H1 (cell line): Measurements from ENCODE around the gene SH3GL1. TPM values are rescaled to one million over a fixed set of nuclear protein-coding genes. Genes with fewer than 3 reads are reported as not detected.

ENCODE experiments used
- CTCF ChIA-PET: fragments of 300-600 bp; sonication (Branson Sonifier 250); formaldehyde crosslinking; loops from one replicate; lab custom pipeline; 2021; ENCODE audit not compliant: partially characterized antibody; lab: Charles Lee
- POLR2A ChIA-PET: fragments of 300-600 bp; sonication (Branson Sonifier 250); formaldehyde crosslinking; loops from one replicate; lab custom pipeline; 2021; ENCODE audit warnings: inconsistent platforms; ENCODE audit not compliant: partially characterized antibody; lab: Charles Lee
- DNase-seq, 2 experiments: peaks; one replicate each; pipeline versions ENCODE4 v3.0.0 to v3.0.0-alpha.2; 2010 to 2022; ENCODE audit warnings: low spot score in 2 of 2, low read depth in 1 of 2, mixed read lengths in 1 of 2
- FAIRE-seq: peaks from 2 replicates; lab custom pipeline; 2011; peaks lifted over from hg19 to GRCh38; lab: Jason Lieb, UNC
- H2AFZ ChIP-seq: 2 replicates; pipeline ENCODE4 v1.8.1; 2012; ENCODE audit warnings: low read length, inconsistent platforms
- H2AK5ac ChIP-seq: 2 replicates; pipeline ENCODE4 v1.6.1; 2013; ENCODE audit warnings: low read depth, low read length
- H2BK120ac ChIP-seq: replicated peaks from 2 replicates; pipeline ENCODE3; 2013; ENCODE audit warnings: low read depth, low read length, inconsistent platforms
- H2BK12ac ChIP-seq: 2 replicates; pipeline ENCODE4 v1.6.1; 2013; ENCODE audit warnings: low read depth, low read length
- H2BK15ac ChIP-seq: 2 replicates; pipeline ENCODE4 v1.6.1; 2013; ENCODE audit warnings: low read length
- H2BK20ac ChIP-seq: 2 replicates; pipeline ENCODE4 v1.6.1; 2013; ENCODE audit warnings: low read length
- H2BK5ac ChIP-seq: 2 replicates; pipeline ENCODE4 v1.6.1; 2013; ENCODE audit warnings: low read depth, low read length
- H3K14ac ChIP-seq: 2 replicates; pipeline ENCODE4 v1.6.1; 2013; ENCODE audit warnings: inconsistent platforms; ENCODE audit not compliant: insufficient read length
- H3K18ac ChIP-seq: 2 replicates; pipeline ENCODE4 v1.6.1; 2013; ENCODE audit warnings: low read length; ENCODE audit errors: extremely low read depth
- H3K23ac ChIP-seq: 2 replicates; pipeline ENCODE4 v1.6.1; 2013; ENCODE audit warnings: inconsistent platforms; ENCODE audit not compliant: insufficient read length
- H3K23me2 ChIP-seq: 2 replicates; pipeline ENCODE4 v1.6.1; 2013; ENCODE audit warnings: low read depth, low read length
- H3K27ac ChIP-seq: 2 replicates; pipeline ENCODE4 v1.6.1; 2011; ENCODE audit warnings: low read depth, low read length, inconsistent platforms
- H3K27me3 ChIP-seq, 4 experiments: replicated peaks in 1 of 4; 1 replicate in 1 of 4; 2 replicates in 3 of 4; pipeline versions ENCODE4 v1.6.1 to v1.8.1; 2011 to 2013; ENCODE audit warnings: low read length in 3 of 4, mild to moderate bottlenecking in 3 of 4, inconsistent platforms in 2 of 4, mixed read lengths in 2 of 4, moderate library complexity in 1 of 4; ENCODE audit not compliant: control insufficient read depth in 3 of 4, insufficient read depth in 3 of 4; ENCODE audit errors: extremely low read depth in 1 of 4
- H3K36me3 ChIP-seq, 4 experiments: 2 replicates each; pipeline versions ENCODE4 v1.6.1 to v1.8.1; 2011 to 2013; ENCODE audit warnings: mild to moderate bottlenecking in 4 of 4, low read length in 3 of 4, moderate library complexity in 2 of 4, control low read depth in 1 of 4, inconsistent platforms in 1 of 4; ENCODE audit not compliant: insufficient read depth in 4 of 4, control insufficient read depth in 2 of 4
- H3K4ac ChIP-seq: replicated peaks from 2 replicates; pipeline ENCODE3; 2013; ENCODE audit warnings: low read length, low read depth, mixed read lengths, inconsistent platforms; ENCODE audit not compliant: insufficient read length
- H3K4me1 ChIP-seq, 4 experiments: replicated peaks in 1 of 4; 1 replicate in 1 of 4; 2 replicates in 3 of 4; pipeline versions ENCODE4 v1.6.1 to v1.8.1; 2011 to 2013; ENCODE audit warnings: low read length in 3 of 4, inconsistent platforms in 2 of 4, mixed read lengths in 1 of 4; ENCODE audit not compliant: insufficient read depth in 4 of 4, control insufficient read depth in 3 of 4
- H3K4me2 ChIP-seq, 2 experiments: 2 replicates each; pipeline versions ENCODE4 v1.6.1 to v1.8.1; 2011 to 2013; ENCODE audit warnings: low read depth in 2 of 2, low read length in 2 of 2, control low read depth in 1 of 2, inconsistent platforms in 1 of 2, mild to moderate bottlenecking in 1 of 2; ENCODE audit not compliant: insufficient read depth in 1 of 2
- H3K4me3 ChIP-seq, 4 experiments: fragments of 200-600, 300-600 bp in 1 of 4; sonication (generic), shearing (Covaris generic), sonication (Bioruptor Twin) in 1 of 4; 2 replicates each; pipeline versions ENCODE4 v1.5.1 to v1.8.1; 2011 to 2016; ENCODE audit warnings: low read length in 4 of 4, low read depth in 3 of 4, control low read depth in 2 of 4, inconsistent platforms in 2 of 4, mild to moderate bottlenecking in 2 of 4, mixed read lengths in 1 of 4, moderate library complexity in 1 of 4; ENCODE audit not compliant: insufficient read depth in 2 of 4; ENCODE audit errors: extremely low read depth in 1 of 4
- H3K56ac ChIP-seq: replicated peaks from 2 replicates; pipeline ENCODE3; 2013; ENCODE audit warnings: low read depth, mild to moderate bottlenecking, mixed read lengths, low read length, inconsistent platforms; ENCODE audit not compliant: insufficient read length
- H3K79me1 ChIP-seq: 2 replicates; pipeline ENCODE4 v1.6.1; 2013; ENCODE audit warnings: low read depth, low read length, control low read depth
- H3K79me2 ChIP-seq, 2 experiments: 2 replicates each; pipeline versions ENCODE4 v1.6.1 to v1.8.1; 2012 to 2013; ENCODE audit warnings: low read length in 2 of 2, mild to moderate bottlenecking in 2 of 2, inconsistent platforms in 1 of 2; ENCODE audit not compliant: insufficient read depth in 2 of 2, control insufficient read depth in 1 of 2
- H3K9ac ChIP-seq, 4 experiments: replicated peaks in 1 of 4; 1 replicate in 1 of 4; 2 replicates in 3 of 4; pipeline versions ENCODE4 v1.6.1 to v1.8.1; 2011 to 2013; ENCODE audit warnings: low read depth in 3 of 4, low read length in 3 of 4, control low read depth in 2 of 4, mild to moderate bottlenecking in 2 of 4, moderate library complexity in 2 of 4, inconsistent platforms in 1 of 4; ENCODE audit errors: extremely low read depth in 1 of 4
- H3K9me3 ChIP-seq, 2 experiments: 2 replicates each; pipeline versions ENCODE4 v1.6.1 to v1.8.1; 2012 to 2013; ENCODE audit warnings: mild to moderate bottlenecking in 2 of 2, moderate library complexity in 2 of 2, control low read depth in 1 of 2, inconsistent platforms in 1 of 2, low read depth in 1 of 2, low read length in 1 of 2, mixed read lengths in 1 of 2; ENCODE audit not compliant: insufficient read depth in 2 of 2
- H4K20me1 ChIP-seq, 2 experiments: replicated peaks in 1 of 2; 2 replicates each; pipeline versions ENCODE3 to v1.8.1; 2011 to 2013; ENCODE audit warnings: inconsistent platforms in 2 of 2, low read length in 2 of 2, mild to moderate bottlenecking in 1 of 2; ENCODE audit not compliant: insufficient read depth in 2 of 2, control insufficient read depth in 1 of 2
- H4K5ac ChIP-seq: 2 replicates; pipeline ENCODE4 v1.6.1; 2013; ENCODE audit warnings: low read length, low read depth, mixed read lengths, inconsistent platforms; ENCODE audit not compliant: insufficient read length
- H4K8ac ChIP-seq: 2 replicates; pipeline ENCODE4 v1.8.0; 2013; ENCODE audit warnings: mild to moderate bottlenecking, moderate library complexity, low read length, inconsistent platforms; ENCODE audit not compliant: insufficient read depth; ENCODE audit errors: extremely low read depth
- H4K91ac ChIP-seq: replicated peaks from 2 replicates; pipeline ENCODE3; 2013; ENCODE audit warnings: low read length, mixed read lengths, inconsistent platforms; ENCODE audit not compliant: insufficient read length
- BACH1 ChIP-seq: IDR thresholded peaks from 2 replicates; pipeline ENCODE4 v1.6.1; 2012; ENCODE audit warnings: low read length, improper control_type of control experiment
- EZH2 ChIP-seq: fragments of 200-600 bp; sonication (generic); IDR thresholded peaks from 2 replicates; pipeline ENCODE4 v1.7.1; 2012; ENCODE audit warnings: low read depth, mild to moderate bottlenecking, moderate library complexity, low read length, inconsistent platforms; ENCODE audit not compliant: severe bottlenecking
- JUND ChIP-seq: IDR thresholded peaks from 2 replicates; pipeline ENCODE4 v1.6.1; 2011; ENCODE audit warnings: mild to moderate bottlenecking, improper control_type of control experiment, low read length
- KDM1A ChIP-seq: fragments of 200-600, 300-600 bp; sonication (generic); IDR thresholded peaks from 2 replicates; pipeline ENCODE4 v1.7.1; 2016; ENCODE audit warnings: mild to moderate bottlenecking, low read length, borderline replicate concordance
- SP4 ChIP-seq: IDR thresholded peaks from 2 replicates; pipeline ENCODE4 v1.6.1; 2012; ENCODE audit warnings: low read length, inconsistent platforms
- WGBS, 2 experiments: shearing (Covaris generic) in 1 of 2; methylation state at CpG; one replicate each; pipeline versions ENCODE4 v1.1.6 to v1.1.7; 2013 to 2015; ENCODE audit warnings: low lambda C conversion rate in 2 of 2, mixed read lengths in 2 of 2, inconsistent platforms in 1 of 2, low coverage in 1 of 2, missing lambda C conversion rate in 1 of 2; ENCODE audit not compliant: insufficient replicate concordance in 2 of 2, insufficient coverage in 1 of 2, insufficient read length in 1 of 2; ENCODE audit errors: extremely low coverage in 1 of 2, missing lambda C conversion rate in 1 of 2; 5-methylcytosine and 5-hydroxymethylcytosine counted together
- polyA plus RNA-seq, 7 experiments: library from polyadenylated mRNA; depleted of rRNA in 3 of 7; stranded (reverse) in 5 of 7; unstranded in 2 of 7; fragments of >200 nt in 5 of 7; fragments of 200-250 nt in 2 of 7; gene quantifications; 1 replicate in 5 of 7; 2 replicates in 1 of 7; 4 replicates in 1 of 7; pipeline versions ENCODE4 v1.2.1 to v1.2.3, GENCODE V29; 2011 to 2013; ENCODE audit warnings: missing spikeins in 2 of 7, mixed read lengths in 2 of 7
- total RNA-seq: library from RNA; stranded (reverse); fragmentation: NEBNext Ultra II Directional; extraction: Animal tissue kit (Norgen Biotek cat#: 25700); gene quantifications from 2 replicates; pipeline ENCODE4 v1.2.1, GENCODE V29; 2021

Gene SH3GL1
- total and polyA plus RNA-seq, 2 of the 8 experiments (the other 6 are each of a cell fraction or from before 2014, with no cell fraction given): 81.5 to 102 TPM

- Histone ChIP-seq H3K36me3 (peaks cover 57 to 82% (median 75%) of the 10 kb centered on the region in 4 experiments), H3K9me3 (no peaks in the 10 kb centered on the region)
Observed at GRCh38 chr19:4431296-4431695, 30.9 kb upstream of the SH3GL1 start.

More at GRCh38 chr19:4431296-4431695, 30.9 kb upstream of the SH3GL1 start:
- Histone ChIP-seq H3K56ac (no peak overlapping the region), H2AFZ (no peak overlapping the region), H2BK120ac (no peak overlapping the region), H3K23ac (no peak overlapping the region), H3K18ac (no peak overlapping the region), H3K4ac (no peak overlapping the region), H3K27me3 (no peaks in the 10 kb centered on the region), H2BK12ac (no peak overlapping the region), H2BK15ac (no peak overlapping the region), H4K8ac (no peak overlapping the region), H3K4me3 (no peak overlapping the region), H3K4me1 (no peaks in the 10 kb centered on the region), H4K20me1 (peaks cover 6 to 26% of the 10 kb centered on the region in 2 experiments), H3K4me2 (no peak overlapping the region), H3K14ac (no peak overlapping the region), H3K23me2 (no peaks in the 10 kb centered on the region), H2BK20ac (no peak overlapping the region), H4K5ac (no peak overlapping the region), H2BK5ac (no peak overlapping the region), H3K79me2 (peaks cover 0 to 5% of the 10 kb centered on the region in 2 experiments; a peak in 1 of 4 replicates), H3K9ac (no peak overlapping the region), H4K91ac (no peak overlapping the region), H3K79me1 (peaks cover 3% of the 10 kb centered on the region), H2AK5ac (no peak overlapping the region), H3K27ac (no peak overlapping the region)
- FAIRE-seq (no peak), DNase-seq (no peak)
- TF ChIP-seq BACH1: no peak
- TF ChIP-seq SP4: no peak
- no peak for TF ChIP-seq EZH2
- no peak for TF ChIP-seq KDM1A
- TF ChIP-seq JUND: no peak
- WGBS, 2 experiments: 93% methylated on average over 9 of the region's 9 CpGs; no CpG with 5 or more reads in 1 of the 2 experiments
- POLR2A ChIA-PET: interaction anchor here (49.6 to 58.1 kb wide), 2 partner anchors 7 kb away, joined by 1590 read pairs; partner anchors contain the start of genes CHAF1A, SH3GL1 and UBXN6
- CTCF ChIA-PET: no interaction called here
